AG10803 (cell line): Measurements from ENCODE around the gene HECTD1.
"Not testable (repeated sequence)": the region's sequence is repeated elsewhere in the genome, so short reads cannot be mapped to it uniquely, and the experiment has no call there.

ENCODE experiments used
- DNase-seq: peaks from one replicate; pipeline ENCODE4 v3.0.0; 2010; ENCODE audit warnings: low read depth
- H3K4me3 ChIP-seq: 2 replicates; pipeline ENCODE4 v1.5.1; 2011; ENCODE audit warnings: mild to moderate bottlenecking, low read length, control low read depth
- CTCF ChIP-seq: conservative IDR thresholded peaks from 2 replicates; pipeline ENCODE4 v1.5.1; 2011; ENCODE audit warnings: mild to moderate bottlenecking, low read length, control low read depth, inconsistent platforms

The HECTD1 gene

GRCh38 chr14:31232081-31232480 is 24.5 kb upstream of the HECTD1 start:
- TF ChIP-seq CTCF, result no peak

GRCh38 chr14:31231272-31231671 is 23.7 kb upstream of the HECTD1 start:
- not testable (repeated sequence) for DNase-seq, H3K4me3 ChIP-seq

More at GRCh38 chr14:31232081-31232480, 24.5 kb upstream of the HECTD1 start:
- H3K4me3 ChIP-seq, result no peak overlapping the region
- no peak for DNase-seq

GRCh38 chr14:31230573-31230958 is 23.0 kb upstream of the HECTD1 start:
- TF ChIP-seq CTCF, result no peak
- H3K4me3 ChIP-seq, result no peak overlapping the region
- no peak for DNase-seq

- no peak for TF ChIP-seq CTCF
- peak; percentile 98 for DNase-seq
- peak overlapping the region; percentile 16 for H3K4me3 ChIP-seq
These were observed 22.3 kb upstream of the HECTD1 start for GRCh38 chr14:31229638-31230572.

- no peak overlapping the region for H3K4me3 ChIP-seq
- TF ChIP-seq CTCF, result no peak
- DNase-seq, result no peak
These were observed 21.4 kb upstream of the HECTD1 start for GRCh38 chr14:31229009-31229408.

- no peak for TF ChIP-seq CTCF
- no peak overlapping the region for H3K4me3 ChIP-seq
These were observed 20.9 kb upstream of the HECTD1 start for GRCh38 chr14:31228533-31228932.

GRCh38 chr14:31224808-31225207 is 17.2 kb upstream of the HECTD1 start:
- no peak for DNase-seq
- TF ChIP-seq CTCF, result no peak
- H3K4me3 ChIP-seq, result no peak overlapping the region

More at GRCh38 chr14:31228533-31228932, 20.9 kb upstream of the HECTD1 start:
- no peak for DNase-seq
